Stimulated activated CD8-positive, alpha-beta memory T cell treated with anti-CD3 and anti-CD28 coated beads, Interleukin-4, amount 100 ng/mL, for 4 hours (primary cell): ENCODE measurements around the gene SPSB4.

Experiments used
- DNase-seq, 2 donors: peaks; one replicate each; pipeline ENCODE4 v3.0.0-alpha.2; 2020; ENCODE audit warnings: low read depth in 2 of 2, low spot score in 1 of 2

Gene SPSB4

GRCh38 chr3:141150081-141150830 is 99.1 kb downstream of the SPSB4 start:
- no peak for DNase-seq

GRCh38 chr3:141150931-141151330 is 99.8 kb downstream of the SPSB4 start:
- DNase-seq = no peak

DNA sequence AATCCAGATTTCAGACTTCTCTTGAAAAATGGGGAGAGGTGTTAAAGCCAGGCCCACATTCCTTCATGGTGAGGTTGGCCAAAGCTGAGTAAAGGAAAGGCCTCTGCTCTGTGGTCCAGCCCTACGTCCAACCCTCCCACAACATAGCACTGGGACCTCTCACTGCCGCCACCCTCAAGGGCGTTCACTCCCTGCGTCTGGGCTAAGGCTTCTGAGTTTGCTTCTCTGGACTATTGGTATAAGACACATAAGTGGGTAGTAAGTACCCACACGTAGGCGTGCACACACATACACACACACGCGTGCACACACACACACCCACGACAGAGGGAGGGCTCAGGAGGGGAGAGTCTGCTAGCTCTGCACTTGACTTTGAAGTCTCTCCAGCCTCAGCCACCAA is 100.3 kb downstream of the SPSB4 start:
- no peak for DNase-seq

DNA sequence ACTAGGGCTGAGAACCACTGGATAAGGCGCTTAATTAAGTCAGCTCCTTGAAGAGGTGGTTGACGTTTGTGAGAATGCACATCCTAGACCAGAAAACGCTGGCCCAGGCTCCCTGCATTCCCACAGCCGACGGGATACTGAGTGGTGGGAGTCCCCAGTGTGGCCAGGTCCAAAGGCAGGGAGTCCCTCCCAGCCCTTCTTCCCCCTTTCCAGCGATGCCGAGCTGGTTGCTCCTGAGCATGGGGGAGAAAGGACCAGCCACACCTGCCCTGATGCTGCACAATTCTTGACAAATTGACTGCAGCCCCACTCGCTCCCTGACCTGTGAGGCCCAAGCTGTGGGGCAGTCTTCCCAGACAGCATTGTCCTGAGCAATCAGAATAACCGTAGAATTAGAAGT is 101.0 kb downstream of the SPSB4 start:
- DNase-seq = no peak

DNA sequence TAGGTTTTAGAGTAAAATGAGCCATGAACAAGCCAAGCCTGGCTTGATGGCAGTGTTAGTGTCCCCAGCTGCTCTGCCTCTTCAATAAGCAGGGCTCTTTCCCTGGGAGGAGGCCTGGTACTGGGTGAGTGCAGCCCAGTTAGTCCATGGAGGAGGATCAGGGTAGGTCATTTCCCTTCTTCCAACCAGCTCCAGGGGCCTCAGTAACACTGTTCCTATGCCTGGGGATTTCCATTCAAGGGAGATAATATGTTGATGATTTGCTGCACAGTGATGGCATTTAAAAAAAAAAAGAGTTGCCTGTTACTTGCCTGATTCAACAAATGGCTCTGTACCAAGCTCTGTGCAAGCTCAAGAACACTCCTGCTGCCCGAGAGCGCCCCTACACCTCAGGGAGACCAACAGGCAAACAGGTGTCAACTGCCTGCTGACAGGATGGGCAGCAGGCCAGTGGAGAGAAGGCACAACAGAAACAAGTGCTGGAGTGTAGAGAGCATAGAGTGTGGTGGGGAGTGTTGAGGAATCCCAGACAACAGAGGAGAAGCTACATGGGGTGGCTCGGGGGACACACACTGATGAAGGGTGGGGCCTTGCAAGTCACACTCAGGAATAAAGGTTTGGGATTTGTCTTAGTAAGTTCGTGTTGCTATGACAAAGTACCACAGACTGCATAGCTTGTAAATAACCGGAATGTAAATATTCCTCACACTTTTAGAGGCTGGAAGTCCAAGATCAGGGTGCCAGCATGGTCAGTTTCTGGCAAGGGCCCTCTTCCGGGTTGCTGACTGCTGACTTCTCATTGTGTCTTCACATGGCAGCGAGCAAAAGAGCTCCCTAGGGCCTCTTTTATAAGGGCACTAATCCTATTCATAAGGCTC is 101.9 kb downstream of the SPSB4 start:
- no peak for DNase-seq

DNA sequence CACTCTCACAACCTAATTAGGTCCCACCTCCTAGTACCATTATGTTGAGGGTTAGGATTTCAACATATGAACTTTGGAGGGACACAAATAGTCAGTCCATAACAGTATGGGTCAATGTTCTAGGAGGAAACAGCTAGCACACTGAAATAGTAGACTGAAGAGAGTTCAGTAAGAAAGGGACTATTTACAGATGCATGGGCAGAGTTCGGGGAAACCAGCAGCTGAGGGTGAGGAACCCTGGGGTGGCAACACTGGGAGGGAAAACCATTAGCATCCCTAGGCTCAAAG is 102.5 kb downstream of the SPSB4 start:
- no peak for DNase-seq

DNA sequence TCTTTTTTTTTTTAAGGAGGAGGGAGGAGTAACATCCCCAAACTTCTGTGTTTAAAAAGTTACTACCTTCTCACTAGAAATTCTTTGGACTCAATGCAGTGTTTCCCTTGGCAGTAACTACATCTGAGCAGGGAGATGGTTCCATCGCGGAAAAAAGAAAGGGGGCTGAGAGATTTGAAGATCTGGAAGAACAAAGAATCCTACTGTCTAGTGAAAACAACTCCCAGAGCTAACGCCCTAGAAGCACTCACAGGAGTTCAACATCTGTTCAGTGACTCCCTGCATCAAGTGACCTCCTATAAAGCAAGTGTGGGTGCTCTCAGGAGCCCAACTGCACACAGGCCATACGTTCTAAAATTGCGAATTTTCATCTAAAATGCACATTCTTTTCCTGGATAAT is 113.7 kb downstream of the SPSB4 start:
- no peak for DNase-seq

DNA sequence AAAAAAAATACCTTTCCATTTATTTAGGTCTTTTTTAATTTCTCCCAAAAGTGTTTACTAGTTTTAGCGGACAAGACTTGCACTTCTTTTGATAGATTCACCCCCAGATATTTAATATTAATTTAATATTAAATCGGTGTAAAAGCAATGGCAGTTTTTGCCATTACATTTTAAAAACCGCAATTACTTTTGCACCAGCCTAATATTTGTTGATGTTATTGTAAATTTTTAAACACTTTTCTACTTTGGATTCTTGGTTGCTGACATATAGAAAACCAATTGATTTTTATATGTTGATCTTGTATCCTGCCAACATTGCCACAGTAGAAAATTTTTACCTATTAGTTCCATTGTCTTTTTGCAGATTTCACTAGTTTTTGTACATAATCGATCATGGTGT is 116.5 kb downstream of the SPSB4 start:
- no peak for DNase-seq

DNA sequence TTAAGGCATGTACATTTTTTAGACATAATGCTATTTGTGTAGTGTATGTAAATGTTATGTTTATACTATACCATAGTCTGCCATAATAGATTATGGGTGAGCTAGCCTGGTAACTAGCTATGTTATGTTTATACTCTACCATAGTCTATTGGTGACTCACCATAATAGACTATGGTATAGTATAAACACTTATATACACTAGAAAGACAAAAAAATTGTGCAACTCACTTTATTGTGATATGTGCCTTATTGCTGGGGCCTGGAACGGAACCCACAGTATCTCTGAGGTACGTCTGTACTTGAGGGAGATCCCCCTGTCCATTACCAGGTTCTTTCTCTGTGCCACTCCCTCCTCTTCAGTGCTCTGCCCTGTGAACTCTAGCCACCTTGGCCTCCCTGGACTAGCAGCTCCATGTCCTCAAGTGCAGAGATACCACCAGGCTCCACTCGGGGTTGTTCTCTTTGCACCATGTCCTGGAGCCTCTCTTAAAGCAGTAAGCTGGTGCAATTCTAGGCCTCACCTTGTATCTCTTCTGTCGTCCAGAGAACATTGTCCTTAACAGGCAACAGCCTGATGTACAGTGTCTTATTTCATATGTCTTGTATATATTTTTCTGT is 119.6 kb downstream of the SPSB4 start:
- no peak for DNase-seq

GRCh38 chr3:141174674-141175073 is 123.5 kb downstream of the SPSB4 start:
- no peak for DNase-seq

GRCh38 chr3:141176775-141177174 is 125.6 kb downstream of the SPSB4 start:
- no peak for DNase-seq

GRCh38 chr3:141178026-141178425 is 126.9 kb downstream of the SPSB4 start:
- DNase-seq = no peak

- no peak for DNase-seq
These were observed 127.4 kb downstream of the SPSB4 start for GRCh38 chr3:141178551-141178950.

GRCh38 chr3:141179983-141180382 is 128.8 kb downstream of the SPSB4 start:
- no peak for DNase-seq

DNA sequence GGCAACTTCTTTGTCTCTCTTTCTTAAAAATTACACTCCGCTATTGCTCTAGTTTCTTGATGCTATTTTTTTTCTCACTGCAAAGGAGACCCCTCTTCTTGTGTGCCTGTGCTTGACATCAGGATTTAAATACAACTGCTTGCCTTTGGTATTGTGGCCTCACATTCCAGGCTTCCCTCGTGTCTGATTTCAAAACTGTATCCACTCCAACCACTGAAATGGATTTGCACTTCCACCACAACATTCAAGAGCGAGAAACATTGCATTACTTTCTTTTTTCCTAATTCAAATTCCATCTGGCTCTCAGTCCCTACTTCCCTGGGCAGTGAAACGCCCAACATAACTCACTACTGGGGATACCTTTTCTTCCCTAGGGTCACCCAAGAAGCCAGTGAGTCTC is 130.0 kb downstream of the SPSB4 start:
- no peak for DNase-seq

GRCh38 chr3:141181819-141182218 is 130.7 kb downstream of the SPSB4 start:
- DNase-seq = no peak

GRCh38 chr3:141183606-141184005 is 132.5 kb downstream of the SPSB4 start:
- DNase-seq = no peak

DNA sequence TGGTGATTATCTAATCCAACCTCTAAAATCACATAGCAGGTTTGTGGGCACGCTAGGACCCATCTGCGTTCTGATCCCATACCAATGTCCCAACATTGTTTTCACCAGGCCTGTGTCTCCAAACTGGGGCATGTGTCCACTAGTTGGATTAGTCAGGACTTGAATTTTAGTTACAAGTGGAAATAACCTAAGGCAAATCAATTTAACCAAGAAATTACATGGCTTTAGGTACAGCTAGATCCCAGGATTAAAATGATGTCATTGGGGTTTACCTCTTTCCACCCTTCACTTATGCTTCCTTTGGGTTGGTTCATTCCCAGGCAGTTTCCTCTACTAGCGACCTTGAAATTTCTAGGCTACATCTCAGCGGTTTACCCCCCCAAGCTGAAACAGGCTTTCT is 133.3 kb downstream of the SPSB4 start:
- DNase-seq = no peak

GRCh38 chr3:141191097-141191749 is 140.1 kb downstream of the SPSB4 start:
- no peak for DNase-seq

- DNase-seq = peak; percentile 86 to 100
These were observed 141.2 kb downstream of the SPSB4 start for GRCh38 chr3:141192345-141192744.

DNA sequence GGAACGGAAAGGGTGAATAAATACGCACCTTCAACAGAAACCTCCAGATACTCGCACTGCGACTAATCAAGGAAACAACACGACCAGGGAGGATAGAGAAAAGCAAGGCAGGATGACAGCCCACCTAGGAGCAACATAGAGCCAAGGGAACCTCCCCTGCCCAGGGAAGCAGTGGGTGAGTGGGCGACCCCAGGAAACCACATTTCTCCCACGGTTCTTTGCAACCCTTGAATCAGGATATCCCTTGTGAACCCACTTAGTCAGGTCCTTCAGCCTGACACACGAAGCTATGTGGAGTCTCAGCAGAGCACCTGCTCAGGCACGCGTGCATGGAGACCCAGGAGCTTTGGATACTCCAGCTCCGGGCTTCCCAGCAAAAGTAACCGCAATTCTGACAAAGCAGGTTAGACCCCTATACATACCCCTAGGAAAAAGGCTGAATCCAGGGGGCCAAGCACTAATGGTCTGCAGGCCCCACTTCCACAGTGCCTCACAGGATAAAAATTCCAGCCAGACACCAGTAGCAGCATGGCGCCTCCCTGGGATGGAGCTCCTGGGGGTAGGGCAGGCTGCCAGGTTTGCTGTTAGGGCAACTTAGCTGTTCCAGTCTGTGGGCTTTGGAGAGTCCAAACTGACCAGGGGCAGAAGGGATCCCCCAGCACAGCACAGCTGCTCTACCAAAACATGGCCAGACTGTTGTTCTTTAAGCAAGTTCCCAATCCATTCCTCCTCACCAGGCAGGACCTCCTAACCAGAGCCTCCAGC is 142.1 kb downstream of the SPSB4 start:
- DNase-seq = no peak
